Body of pancreas (tissue), 4 donors: Measurements from ENCODE around the gene COBL.

Experiments used
- POLR2A ChIP-seq, 3 donors: fragments of 450-650 bp; IDR thresholded peaks; one replicate each; pipeline ENCODE4 v1.6.1; 2016; ENCODE audit warnings: antibody characterized with exemption in 3 of 3, mild to moderate bottlenecking in 2 of 3
- TF ChIP-seq, protein P1 (sequence below), 7 experiments: fragments of 450-650 bp in 4 of 7; fragments of 200-600 bp in 3 of 7; sonication (generic) in 3 of 7; IDR thresholded peaks; one replicate each; pipeline ENCODE4 v1.5.1; 2016 to 2019; ENCODE audit warnings: antibody characterized with exemption in 7 of 7

DNA sequence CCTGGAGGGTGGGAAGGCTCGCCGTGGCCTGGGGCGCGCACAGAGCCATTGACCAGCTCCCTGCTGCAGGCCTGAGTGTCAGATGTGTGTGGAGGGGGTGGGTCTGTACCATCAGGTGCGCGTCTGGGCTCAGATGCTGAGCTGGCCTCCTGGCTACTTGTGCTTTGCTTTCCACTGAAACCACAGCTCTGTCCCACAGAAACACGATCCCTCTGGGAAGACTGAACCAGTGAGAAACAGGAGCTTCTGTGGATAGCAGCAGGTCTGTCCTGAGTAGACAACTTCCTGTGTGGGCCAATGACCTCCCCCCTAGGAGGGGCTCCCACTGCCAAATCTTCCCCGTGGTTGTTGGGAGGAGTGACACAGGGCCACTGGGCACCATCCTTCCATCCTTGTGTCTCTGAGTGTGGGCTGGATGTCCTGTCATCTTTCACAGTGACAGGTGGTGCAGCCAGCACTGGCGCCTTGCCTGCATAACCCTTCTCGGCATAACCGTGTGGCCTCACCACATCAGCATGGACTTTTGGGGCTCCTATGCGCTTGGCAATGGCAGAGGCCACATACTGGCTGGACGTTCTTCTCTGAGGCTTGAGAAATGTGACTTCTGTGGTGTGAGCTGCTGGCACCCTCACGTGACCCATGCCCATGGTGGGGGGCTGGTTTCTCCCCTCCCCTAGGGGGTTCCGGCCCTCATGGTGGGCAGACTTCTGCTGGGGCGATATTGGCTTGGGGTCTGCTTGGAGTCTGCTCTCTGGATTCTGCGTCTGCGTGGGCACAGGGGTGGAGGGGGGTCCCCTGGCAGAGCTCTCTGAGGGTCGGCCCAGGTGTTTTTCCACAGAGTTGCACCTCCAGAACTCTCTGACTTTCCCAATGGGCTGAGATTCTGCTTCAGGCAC, 288.4 kb downstream of the COBL start:
- TF ChIP-seq, protein P1, sequence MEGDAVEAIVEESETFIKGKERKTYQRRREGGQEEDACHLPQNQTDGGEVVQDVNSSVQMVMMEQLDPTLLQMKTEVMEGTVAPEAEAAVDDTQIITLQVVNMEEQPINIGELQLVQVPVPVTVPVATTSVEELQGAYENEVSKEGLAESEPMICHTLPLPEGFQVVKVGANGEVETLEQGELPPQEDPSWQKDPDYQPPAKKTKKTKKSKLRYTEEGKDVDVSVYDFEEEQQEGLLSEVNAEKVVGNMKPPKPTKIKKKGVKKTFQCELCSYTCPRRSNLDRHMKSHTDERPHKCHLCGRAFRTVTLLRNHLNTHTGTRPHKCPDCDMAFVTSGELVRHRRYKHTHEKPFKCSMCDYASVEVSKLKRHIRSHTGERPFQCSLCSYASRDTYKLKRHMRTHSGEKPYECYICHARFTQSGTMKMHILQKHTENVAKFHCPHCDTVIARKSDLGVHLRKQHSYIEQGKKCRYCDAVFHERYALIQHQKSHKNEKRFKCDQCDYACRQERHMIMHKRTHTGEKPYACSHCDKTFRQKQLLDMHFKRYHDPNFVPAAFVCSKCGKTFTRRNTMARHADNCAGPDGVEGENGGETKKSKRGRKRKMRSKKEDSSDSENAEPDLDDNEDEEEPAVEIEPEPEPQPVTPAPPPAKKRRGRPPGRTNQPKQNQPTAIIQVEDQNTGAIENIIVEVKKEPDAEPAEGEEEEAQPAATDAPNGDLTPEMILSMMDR (IDR thresholded peaks at IDR 0.05) = no peak
- TF ChIP-seq POLR2A (IDR thresholded peaks at IDR 0.05) = no peak
